OCI-LY7 (cell line): ENCODE results near the gene G6PD. TPM values are rescaled to one million over a fixed set of nuclear protein-coding genes. Genes with fewer than 3 reads are reported as not detected.
"Not testable (repeated sequence)": the region's sequence is repeated elsewhere in the genome, so short reads cannot be mapped to it uniquely, and the experiment has no call there.

ENCODE experiments used
- BruUV-seq: library from RNA; stranded (reverse); fragments of 400-500 nt; replicated peaks from 2 replicates; lab custom pipeline; 2021; lab: Mats Ljungman, UMichigan
- CTCF ChIA-PET: fragments of 300-600 bp; sonication (Branson Sonifier 250); formaldehyde crosslinking; loops from one replicate; lab custom pipeline; 2022; ENCODE audit warnings: antibody characterized with exemption; ENCODE audit not compliant: unreplicated experiment; lab: Charles Lee
- POLR2A ChIA-PET: fragments of 300-600 bp; sonication (Branson Sonifier 250); formaldehyde crosslinking; loops from one replicate; lab custom pipeline; 2022; ENCODE audit warnings: antibody characterized with exemption; lab: Charles Lee
- DNase-seq: peaks from one replicate; pipeline ENCODE4 v3.0.0-alpha.2; 2015; ENCODE audit warnings: low spot score
- H2AFZ ChIP-seq: fragments of 200-600 bp; sonication (generic), shearing (Covaris generic); 2 replicates; pipeline ENCODE4 v1.6.1; 2014; ENCODE audit warnings: mild to moderate bottlenecking, antibody characterized with exemption, low read length, moderate library complexity
- H3K27ac ChIP-seq: fragments of 200-600 bp; sonication (generic); 2 replicates; pipeline ENCODE4 v1.5.1; 2014; ENCODE audit warnings: mixed run types, low read depth, mild to moderate bottlenecking, moderate library complexity, low read length, inconsistent platforms; ENCODE audit not compliant: poor library complexity, severe bottlenecking
- H3K36me3 ChIP-seq: fragments of 200-600 bp; sonication (generic); 2 replicates; pipeline ENCODE4 v1.6.1; 2014; ENCODE audit warnings: mild to moderate bottlenecking, antibody characterized with exemption, low read length, moderate library complexity, mixed read lengths; ENCODE audit not compliant: insufficient read depth
- H3K4me1 ChIP-seq: fragments of 200-600 bp; sonication (generic); 2 replicates; pipeline ENCODE4 v1.5.1; 2014; ENCODE audit warnings: mild to moderate bottlenecking, low read length; ENCODE audit not compliant: insufficient read depth, poor library complexity, severe bottlenecking
- H3K4me2 ChIP-seq: fragments of 200-600 bp; sonication (generic); 2 replicates; pipeline ENCODE4 v1.6.1; 2014; ENCODE audit warnings: mild to moderate bottlenecking, low read length
- H3K4me3 ChIP-seq: fragments of 200-600 bp; sonication (generic); 2 replicates; pipeline ENCODE4 v1.5.1; 2014; ENCODE audit warnings: mild to moderate bottlenecking, low read depth, low read length; ENCODE audit not compliant: poor library complexity, severe bottlenecking
- H3K79me2 ChIP-seq: fragments of 200-600 bp; sonication (generic); 2 replicates; pipeline ENCODE4 v1.6.1; 2016; ENCODE audit warnings: low read depth, mild to moderate bottlenecking, low read length, moderate library complexity, mixed read lengths; ENCODE audit not compliant: insufficient read depth
- H3K9me2 ChIP-seq: fragments of 200-600 bp; sonication (generic); 2 replicates; pipeline ENCODE4 v1.6.1; 2016; ENCODE audit warnings: mild to moderate bottlenecking, low read length, mixed read lengths; ENCODE audit not compliant: insufficient read depth
- H3K9me3 ChIP-seq: fragments of 200-600 bp; sonication (generic); 2 replicates; pipeline ENCODE4 v1.6.1; 2014; ENCODE audit warnings: mild to moderate bottlenecking, mixed run types, low read length, mixed read lengths
- H4K20me1 ChIP-seq: fragments of 200-600 bp; sonication (generic); 2 replicates; pipeline ENCODE4 v1.6.1; 2014; ENCODE audit warnings: mild to moderate bottlenecking, antibody characterized with exemption, low read length, moderate library complexity, mixed read lengths; ENCODE audit not compliant: insufficient read depth
- EZH2phosphoT487 ChIP-seq: fragments of 200-600 bp; sonication (generic); IDR thresholded peaks from 2 replicates; pipeline ENCODE4 v1.6.1; 2018; ENCODE audit warnings: low read depth, borderline replicate concordance, mild to moderate bottlenecking, mixed run types, antibody characterized with exemption, low read length, moderate library complexity, mixed read lengths
- intact Hi-C: fragments of 100-400 bp; cut with micrococcal nuclease; formaldehyde crosslinking; loops from one replicate; pipeline ENCODE4 v1.10.0; 2022; ENCODE audit not compliant: unreplicated experiment
- total RNA-seq, 2 experiments: library from RNA; depleted of rRNA in 1 of 2; stranded (reverse); fragments of >200 nt in 1 of 2; shearing (Covaris generic) in 1 of 2; gene quantifications; 2 replicates each; pipeline ENCODE4 v1.2.3, GENCODE V29; 2014 to 2022
- TF ChIP-seq, protein P1 (sequence below): fragments of 200-600 bp; sonication (generic); conservative IDR thresholded peaks from 2 replicates; pipeline ENCODE4 v1.5.1; 2014; ENCODE audit warnings: mild to moderate bottlenecking, antibody characterized with exemption, low read length, moderate library complexity, mixed read lengths

G6PD gene
- total RNA-seq, 2 experiments from 2014 or later, result 21.6 to 40.9 TPM

DNA sequence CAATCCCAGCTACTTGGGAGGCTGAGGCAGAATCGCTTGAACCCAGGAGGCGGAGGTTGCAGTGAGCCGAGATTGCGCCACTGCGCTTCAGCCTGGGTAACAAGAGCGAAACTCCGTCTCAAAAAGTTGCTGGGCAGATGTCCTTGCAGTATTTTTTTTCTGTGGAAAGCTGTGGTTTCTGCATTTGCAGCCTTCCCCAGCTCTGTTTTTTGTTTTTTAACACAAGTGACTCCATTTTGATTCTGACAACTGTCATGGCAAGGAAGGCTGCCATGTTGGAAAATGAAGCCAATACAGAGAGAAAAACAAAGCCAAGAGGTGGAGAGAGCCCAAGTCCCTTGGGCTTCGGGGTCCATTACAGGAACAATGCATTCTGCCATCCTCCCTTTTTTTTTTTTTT, 44.5 kb downstream of the G6PD start:
- no TSS peak for BruUV-seq
- DNase-seq, result no peak
- ChIA-PET POLR2A (interaction anchor here (0.7 to 0.9 kb wide), 3 partner anchors 11 to 75 kb away, joined by 4 to 8 read pairs (median 4); partner anchors contain the start of gene SLC10A3), CTCF (no interaction called here)
- H3K9me2 ChIP-seq, result no peaks in the 10 kb centered on the region
- no peaks in the 10 kb centered on the region for H3K9me3 ChIP-seq
- no peaks in the 10 kb centered on the region for H3K79me2 ChIP-seq
- H3K4me3 ChIP-seq, result no peak overlapping the region
- no peak overlapping the region for H3K27ac ChIP-seq
- H4K20me1 ChIP-seq, result no peaks in the 10 kb centered on the region
- intact Hi-C loops, result no loop called here
- H3K36me3 ChIP-seq, result no peaks in the 10 kb centered on the region
- H3K4me2 ChIP-seq, result no peak overlapping the region
- no peak overlapping the region for H2AFZ ChIP-seq
- no peaks in the 10 kb centered on the region for H3K4me1 ChIP-seq
- TF ChIP-seq EZH2phosphoT487, result no peak
- TF ChIP-seq, protein P1, sequence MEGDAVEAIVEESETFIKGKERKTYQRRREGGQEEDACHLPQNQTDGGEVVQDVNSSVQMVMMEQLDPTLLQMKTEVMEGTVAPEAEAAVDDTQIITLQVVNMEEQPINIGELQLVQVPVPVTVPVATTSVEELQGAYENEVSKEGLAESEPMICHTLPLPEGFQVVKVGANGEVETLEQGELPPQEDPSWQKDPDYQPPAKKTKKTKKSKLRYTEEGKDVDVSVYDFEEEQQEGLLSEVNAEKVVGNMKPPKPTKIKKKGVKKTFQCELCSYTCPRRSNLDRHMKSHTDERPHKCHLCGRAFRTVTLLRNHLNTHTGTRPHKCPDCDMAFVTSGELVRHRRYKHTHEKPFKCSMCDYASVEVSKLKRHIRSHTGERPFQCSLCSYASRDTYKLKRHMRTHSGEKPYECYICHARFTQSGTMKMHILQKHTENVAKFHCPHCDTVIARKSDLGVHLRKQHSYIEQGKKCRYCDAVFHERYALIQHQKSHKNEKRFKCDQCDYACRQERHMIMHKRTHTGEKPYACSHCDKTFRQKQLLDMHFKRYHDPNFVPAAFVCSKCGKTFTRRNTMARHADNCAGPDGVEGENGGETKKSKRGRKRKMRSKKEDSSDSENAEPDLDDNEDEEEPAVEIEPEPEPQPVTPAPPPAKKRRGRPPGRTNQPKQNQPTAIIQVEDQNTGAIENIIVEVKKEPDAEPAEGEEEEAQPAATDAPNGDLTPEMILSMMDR, result no peak

DNA sequence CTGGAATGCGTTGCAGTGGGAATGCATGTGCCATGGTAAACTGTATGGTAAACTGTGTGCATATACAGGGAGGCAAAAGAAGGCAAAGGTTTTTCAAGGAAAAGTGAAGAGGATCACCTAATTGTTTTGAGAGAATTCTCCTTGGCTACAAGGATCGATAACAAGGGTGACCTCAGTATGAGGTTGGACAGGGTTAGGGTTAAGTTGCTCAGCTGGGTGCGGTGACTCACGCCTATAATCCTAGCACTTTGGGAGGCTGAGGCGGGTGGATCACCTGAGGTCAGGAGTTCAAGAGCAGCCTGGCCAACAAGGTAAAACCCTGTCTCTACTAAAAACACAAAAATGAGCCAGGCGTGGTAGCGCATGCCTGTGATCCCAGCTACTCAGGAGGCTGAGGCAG, 45.2 kb downstream of the G6PD start:
- intact Hi-C loops, H3K4me2 ChIP-seq: not testable (repeated sequence)
- POLR2A ChIA-PET, result interaction anchor here (0.7 kb wide), 3 partner anchors 25 to 557 kb away, joined by 3 to 4 read pairs (median 4); partner anchors contain the start of gene RENBP

DNA sequence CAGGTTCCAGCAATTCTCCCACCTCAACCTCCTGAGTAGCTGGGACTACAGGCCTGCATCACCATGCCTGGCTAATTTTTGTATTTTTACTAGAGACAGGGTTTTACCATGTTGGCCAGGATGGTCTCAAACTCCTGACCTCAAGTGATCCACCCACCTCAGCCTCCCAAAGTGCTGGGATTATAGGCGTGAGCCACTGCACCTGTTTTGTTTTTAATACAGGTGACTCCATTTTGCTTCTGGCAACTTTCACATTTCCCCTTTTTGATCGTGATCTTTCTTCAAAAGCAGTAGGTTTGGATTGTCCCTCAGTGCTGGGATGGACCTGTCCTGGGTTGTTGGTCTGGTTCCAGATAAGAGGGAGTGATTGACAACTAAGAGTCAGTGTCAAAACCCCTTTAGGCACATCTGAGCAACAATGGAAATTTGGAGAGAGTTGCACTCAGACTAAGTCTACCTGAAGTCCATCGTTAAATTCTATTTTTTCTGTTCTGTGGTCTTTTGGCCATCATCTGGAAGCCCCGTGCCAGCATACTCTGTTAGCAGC, 50.0 kb downstream of the G6PD start:
- H3K27ac ChIP-seq, intact Hi-C loops, H3K4me2 ChIP-seq, BruUV-seq, CTCF ChIA-PET, H3K9me3 ChIP-seq, H4K20me1 ChIP-seq, H3K79me2 ChIP-seq, H3K36me3 ChIP-seq, H3K9me2 ChIP-seq, H3K4me3 ChIP-seq, H2AFZ ChIP-seq, DNase-seq, H3K4me1 ChIP-seq: not testable (repeated sequence)
- POLR2A ChIA-PET, result interaction anchor here (0.7 to 1.2 kb wide), 3 partner anchors 20 to 520 kb away, joined by 3 to 7 read pairs (median 7); partner anchors contain the start of gene FAM3A

More for the DNA sequence above, 45.2 kb downstream of the G6PD start:
- DNase-seq, H3K36me3 ChIP-seq, H3K27ac ChIP-seq, CTCF ChIA-PET, H3K79me2 ChIP-seq, H3K4me1 ChIP-seq, BruUV-seq, H3K9me3 ChIP-seq, H3K4me3 ChIP-seq, H4K20me1 ChIP-seq, H3K9me2 ChIP-seq, H2AFZ ChIP-seq: not testable (repeated sequence)
